HG02588 (cell line): ENCODE measurements around the gene POLR2M.

Source experiments
- ATAC-seq: cut with Tn5 transposase; IDR thresholded peaks from one replicate; pipeline ENCODE4 v1.9.1; 2021; ENCODE audit warnings: mild to moderate bottlenecking, moderate library complexity; ENCODE audit not compliant: unreplicated experiment

Gene POLR2M

DNA sequence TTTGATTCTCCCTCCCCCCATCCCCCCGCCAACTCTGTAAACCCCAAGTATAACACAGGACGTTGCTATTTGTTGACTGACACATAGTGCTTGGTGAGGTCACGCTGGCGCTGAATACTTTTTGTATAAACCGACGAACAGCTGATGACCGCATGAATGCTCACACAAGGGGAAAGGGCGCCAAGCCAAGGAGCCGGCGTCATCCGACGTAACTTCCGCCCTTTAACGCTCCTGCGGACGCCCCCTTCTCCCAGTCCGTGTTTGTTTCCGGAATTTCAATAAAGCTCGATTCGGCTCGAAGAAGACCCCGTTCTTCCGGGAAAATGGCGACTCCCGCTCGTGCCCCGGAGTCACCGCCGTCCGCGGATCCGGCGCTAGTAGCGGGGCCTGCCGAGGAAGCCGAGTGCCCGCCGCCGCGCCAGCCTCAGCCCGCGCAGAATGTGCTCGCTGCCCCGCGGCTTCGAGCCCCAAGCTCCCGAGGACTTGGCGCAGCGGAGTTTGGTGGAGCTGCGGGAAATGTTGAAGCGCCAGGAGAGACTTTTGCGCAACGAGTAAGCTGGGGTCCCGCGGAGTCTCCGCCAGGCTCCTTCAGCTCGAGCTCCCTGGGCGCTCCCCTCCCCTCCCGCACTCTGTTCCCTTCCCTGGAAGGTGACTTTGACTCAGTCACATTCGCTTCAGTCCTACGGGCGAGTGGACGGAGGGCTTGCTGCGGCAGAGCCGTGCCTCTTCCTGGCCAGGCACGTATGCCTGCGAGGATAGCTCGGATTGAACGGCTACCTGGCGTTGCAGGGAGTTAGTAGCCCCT lies at the start of gene POLR2M:
Gene POLR2M, plus strand, starts transcription at position 310 of the 805 bp plus-strand sequence. Its CDS starts 129 bp downstream, at position 439.
- ATAC-seq, result peak; percentile 96

DNA sequence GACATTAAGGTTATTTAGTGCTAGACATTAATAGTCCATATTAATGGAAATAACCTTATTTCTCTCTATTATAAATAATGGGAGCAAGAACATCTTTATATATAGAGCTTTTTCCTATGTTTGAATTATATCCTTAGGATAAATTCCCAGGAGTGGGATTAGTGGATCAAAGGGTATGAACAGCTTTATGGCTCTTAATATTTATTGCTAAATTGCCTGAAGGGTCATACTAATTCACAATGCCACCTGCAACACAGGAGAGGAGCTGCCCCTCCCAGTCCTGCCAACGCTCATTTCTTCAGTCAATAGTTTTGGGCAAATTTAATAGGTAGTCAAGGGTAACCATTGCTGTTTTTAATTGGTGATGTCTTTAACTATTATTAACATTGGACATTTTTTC lies 48.9 kb upstream of the POLR2M start:
- ATAC-seq, result no peak

DNA sequence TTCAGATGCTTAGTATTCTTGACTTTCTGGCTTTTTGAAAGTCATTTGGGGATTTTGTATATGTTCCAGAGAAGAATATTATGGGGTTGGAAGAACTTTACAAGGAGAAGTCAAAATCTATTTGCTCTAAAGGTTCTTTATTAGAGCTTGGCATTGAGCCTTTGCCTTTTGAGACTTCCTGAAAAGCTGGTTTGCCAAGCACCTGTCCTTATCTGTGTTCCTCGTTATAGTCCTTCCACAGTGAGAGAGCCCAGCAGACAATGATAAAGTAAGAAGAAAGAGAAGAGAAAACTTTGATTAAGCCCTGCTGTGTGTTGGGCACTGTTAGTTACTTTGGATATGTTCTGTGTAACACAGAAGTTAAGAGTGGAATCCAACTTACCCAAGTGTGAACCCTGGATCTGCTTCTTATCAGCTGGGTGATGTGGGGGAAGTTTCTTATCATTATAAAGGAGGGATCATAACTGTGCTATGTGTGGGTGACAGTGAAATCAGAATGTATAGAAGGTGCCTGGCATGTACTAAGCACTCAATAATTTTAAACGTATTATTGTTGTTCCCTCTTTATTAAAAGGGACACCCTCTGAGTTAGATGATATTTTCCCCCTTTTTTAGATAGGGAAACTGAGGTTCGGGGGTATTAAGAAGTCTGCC lies 44.3 kb upstream of the POLR2M start:
- no peak for ATAC-seq

DNA sequence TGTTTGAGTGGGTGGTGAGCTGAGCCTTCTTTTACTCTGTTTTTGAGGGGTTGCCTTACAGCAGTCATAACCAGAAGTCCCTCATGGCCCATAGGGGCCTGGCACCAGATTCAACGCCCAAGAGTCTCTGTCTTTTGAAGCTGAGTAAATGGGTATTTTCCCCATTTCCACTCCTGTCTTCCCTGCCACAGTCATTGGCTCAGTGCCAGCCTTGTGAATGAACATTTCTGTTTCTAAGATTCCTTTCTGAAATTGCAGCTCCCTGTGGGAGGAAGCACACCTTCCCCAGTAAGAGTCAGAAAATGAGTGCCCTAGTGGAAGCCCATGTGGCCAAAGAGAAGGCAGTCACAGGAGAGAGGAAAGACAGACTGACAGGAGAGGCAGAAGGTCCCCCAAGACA lies 43.7 kb upstream of the POLR2M start:
- no peak for ATAC-seq

DNA sequence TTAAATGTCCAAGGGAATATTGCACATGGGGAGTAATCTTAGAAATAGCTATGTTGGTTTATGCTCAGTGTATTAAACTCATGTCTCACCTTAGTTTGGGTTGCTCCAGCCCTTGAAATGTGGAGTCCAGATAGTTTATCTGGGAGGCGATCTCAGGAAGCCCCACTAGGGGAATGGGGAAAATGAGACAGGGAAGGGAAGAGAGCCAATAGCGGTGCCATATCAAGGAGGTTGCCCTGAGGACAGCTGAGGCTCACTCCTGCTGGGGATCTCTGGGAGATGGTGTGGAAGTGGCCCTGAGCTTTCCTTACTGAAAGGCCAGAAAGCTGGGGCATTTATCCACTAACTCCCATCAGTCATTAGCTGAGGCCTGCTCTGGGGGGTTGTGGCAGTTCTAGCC lies 43.3 kb upstream of the POLR2M start:
- no peak for ATAC-seq

DNA sequence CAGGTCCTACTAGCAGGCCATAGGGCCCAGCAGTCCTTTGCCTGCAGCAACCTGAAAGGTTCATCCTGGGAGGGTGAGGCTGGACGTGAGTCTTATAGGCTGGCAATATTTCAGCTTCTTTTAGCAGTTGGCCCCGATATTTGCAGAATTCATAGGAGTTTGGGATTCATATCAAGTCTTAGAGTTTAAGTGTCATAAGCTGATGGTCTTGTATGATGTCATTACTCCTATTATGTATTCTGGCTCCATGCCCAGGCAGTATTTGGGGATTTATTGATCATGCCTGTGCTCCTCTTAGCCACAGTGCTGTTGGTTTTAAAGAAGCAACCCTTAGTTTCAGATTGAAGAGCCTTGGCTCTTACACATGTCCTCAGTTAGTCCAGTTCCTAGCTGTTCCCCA lies 41.3 kb upstream of the POLR2M start:
- no peak for ATAC-seq

DNA sequence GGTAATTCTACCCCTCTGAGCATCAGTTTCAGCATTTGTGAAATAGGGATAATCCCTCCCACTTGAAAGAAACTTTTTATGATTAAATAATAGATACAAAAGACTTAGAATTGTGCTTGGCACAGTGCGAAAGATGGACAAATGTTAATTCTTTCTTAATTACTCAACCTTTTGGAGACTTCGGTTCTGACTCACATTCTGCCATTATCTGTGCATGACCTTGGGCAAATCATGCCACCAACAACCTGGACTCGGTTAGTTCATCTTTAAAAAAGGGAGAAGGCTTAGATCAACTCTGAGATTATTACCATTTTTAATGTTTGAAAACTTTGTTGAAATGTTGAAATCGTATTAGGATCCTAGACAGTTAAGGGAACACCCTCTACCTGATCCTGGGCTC lies 40.6 kb upstream of the POLR2M start:
- no peak for ATAC-seq

DNA sequence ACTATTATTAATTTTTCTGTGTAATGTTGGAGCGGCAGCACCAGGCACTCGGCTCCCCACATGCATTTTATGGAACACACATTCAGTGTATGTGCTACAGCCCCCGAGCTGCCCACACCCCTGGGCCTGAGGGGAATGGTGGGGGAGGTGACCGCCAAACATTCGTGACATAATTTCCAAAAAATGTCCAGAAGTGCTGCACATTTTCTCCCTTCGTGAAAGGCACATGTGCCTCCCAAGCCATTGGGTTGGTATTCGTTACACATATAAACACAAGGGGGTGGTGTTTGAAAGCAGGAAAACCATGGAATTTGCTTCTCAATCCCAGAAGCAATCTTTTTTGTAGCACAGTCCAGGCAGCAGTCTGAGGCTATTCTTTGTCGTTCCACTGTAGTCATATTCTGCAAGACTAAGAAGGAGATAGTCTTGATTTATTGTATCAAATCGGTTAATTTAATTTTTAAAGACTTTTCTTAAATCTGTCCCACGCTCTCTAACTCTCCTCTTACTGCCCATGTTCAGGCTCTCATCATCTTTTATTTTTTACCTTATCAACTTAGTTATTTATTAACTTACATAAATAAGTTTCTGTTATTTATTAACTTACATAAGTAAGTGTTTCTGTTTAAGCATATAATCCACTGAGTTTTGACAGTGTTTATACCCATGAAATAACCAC lies 39.2 kb upstream of the POLR2M start:
- ATAC-seq, result no peak

DNA sequence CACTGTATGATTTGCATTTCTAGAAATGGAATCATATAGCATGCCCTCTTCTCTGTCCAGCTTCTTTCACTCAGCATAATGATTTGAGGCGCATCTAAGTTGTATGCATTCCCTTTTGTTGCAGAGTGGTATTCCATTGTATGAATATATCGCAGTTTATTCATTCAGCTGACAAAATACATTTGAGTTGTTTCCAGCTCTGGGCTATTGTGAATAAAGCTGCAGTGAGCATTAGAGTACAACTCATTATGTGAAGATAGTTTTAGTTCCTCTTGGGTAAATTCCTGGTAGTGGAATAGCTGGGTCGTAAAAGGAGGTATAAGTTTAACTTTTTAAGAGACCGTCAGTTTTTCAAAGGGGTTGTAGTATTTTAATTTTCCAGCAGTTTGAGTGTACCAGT lies 38.5 kb upstream of the POLR2M start:
- no peak for ATAC-seq

DNA sequence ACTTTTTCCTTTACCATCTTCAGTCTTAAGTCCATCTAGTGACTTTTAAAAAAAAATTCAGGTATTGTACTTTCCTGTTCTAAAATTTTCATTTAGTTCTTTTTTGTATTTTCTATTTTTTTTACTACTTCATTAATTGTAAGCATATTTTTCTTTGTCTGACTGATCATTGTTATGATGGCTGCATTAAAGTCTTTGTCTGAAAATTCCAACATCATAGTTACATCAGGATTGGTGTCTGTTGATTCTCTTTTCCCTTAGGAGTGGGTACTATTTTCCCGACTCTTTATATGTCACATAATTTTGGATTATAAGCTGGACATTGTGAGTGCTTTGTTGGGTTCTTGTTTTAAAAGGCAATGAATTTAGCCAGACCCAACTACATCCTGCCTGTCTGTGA lies 34.9 kb upstream of the POLR2M start:
- ATAC-seq, result no peak

DNA sequence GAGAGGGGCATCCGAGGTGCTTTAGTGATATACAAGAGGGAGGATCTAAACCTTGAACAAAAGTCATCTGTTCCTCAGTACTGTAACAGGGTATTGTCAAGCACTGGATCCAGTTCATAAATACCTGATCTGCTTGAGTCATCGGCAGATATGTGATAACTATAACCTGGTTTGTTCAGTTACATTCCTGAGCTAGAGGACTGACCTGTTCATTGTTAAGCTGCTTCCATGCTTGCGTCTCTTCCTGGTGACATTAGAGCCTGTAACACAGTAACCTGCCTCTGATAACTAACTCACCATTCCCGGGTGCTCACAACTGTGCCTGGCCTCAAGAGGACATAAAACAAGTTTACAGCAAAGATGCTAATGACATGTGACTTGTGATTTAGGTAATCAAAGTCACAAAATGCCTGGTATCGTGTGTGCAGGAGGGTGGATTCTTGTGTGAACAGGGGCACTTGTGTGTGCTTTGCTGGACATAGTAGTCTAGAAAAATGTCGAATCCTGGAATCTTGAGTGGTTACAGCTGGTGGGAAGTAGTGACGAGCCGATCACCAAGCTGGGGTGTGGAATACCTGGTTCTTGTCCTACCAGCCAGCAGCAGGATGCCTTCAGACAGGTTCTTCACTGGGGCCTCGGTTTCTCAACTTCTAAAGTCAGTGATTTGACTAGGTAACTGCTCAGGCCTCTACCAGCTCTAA lies 30.9 kb upstream of the POLR2M start:
- ATAC-seq, result no peak

DNA sequence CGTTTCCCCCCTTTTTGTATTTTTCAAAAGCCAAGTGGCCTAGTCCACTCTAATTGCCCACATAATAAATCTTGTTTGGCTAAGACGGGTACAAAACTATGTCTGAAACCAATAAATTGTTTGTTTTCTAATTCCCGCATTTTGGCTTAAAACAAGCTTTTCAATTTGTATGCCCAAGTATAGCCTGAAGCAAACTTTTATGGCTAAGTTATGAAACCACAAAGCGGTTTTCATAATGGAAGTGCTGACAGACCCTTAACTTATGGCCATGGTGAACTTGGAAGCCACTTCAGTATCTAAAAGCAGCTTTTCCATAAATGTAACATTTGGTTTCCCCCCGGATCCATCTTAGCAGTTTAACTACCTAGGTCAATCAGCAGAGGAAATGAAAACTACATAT lies 29.9 kb upstream of the POLR2M start:
- ATAC-seq, result no peak

DNA sequence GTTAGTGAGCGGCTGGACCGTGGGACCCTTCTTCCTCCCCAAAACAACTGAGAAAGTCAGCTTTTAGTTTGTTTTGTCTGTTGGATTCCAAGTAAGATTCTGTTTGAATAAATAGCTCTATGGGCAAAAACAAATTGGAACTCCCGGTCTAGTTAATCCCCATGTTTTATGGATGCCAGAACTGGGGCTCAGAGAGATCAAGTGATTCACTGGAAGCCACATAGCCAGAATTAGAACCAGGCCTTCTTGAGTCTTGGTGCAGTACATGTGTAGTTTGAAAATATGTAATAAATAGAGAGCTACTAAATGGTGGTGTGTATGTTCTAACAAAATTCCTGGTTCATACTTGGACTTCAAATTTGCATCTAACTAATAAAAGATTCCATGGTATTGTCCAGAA lies 29.3 kb upstream of the POLR2M start:
- ATAC-seq, result no peak

DNA sequence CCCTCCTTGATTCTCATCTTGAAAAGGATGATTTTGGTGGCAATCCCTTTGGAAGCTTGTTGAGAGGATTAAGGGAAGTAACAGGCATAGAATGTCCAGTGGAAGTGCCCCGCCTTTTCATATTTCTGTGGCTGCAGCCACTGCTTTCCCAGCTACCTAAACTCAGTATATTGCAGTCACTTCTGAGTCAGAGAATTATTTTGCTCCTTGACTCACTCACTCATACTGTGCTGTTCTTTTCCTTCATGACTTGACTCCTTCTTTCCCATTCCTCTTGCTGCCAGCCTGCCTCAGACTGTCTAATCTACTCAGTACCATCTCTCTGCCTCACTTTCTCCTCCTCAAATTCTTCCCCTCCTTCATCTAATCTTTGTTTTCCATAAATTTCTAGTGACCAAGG lies 26.5 kb upstream of the POLR2M start:
- ATAC-seq, result no peak

DNA sequence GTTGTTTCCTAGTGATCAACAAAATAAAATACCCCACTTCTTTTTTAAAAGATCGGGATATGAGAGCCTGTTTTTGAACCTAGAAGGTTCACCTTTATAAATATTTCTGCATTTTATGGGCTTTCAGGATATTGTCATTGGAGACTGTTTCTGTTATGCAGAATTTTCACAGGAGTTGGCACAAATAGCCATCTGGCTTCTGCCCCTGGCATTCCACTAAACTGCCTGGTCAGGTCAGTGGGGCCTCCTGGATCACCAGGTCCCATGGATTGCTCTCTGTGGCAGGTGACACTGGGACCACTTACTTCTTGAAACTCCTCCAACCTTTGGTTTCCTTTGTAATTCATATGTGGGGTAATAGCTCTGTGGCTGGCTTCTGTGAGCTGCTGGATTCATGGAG lies 25.5 kb upstream of the POLR2M start:
- no peak for ATAC-seq

DNA sequence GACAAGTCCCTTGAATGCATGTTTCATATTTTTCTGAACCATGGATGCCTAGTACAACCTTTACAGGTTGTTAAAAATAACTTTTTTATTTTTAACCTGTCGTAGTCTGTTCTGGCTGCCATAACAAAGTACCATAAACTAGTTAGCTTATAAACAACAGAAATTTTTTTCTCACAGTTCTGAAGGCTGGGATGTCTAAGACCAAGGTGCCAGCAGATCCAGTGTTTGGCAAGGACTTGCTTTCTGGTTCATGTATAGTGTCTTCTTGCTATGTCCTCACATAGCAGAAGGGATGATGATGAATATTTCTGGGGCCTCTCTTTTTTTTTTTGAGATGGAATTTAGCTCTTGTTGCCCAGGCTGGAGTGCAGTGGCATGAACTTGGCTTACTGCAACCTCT lies 23.0 kb upstream of the POLR2M start:
- no peak for ATAC-seq

DNA sequence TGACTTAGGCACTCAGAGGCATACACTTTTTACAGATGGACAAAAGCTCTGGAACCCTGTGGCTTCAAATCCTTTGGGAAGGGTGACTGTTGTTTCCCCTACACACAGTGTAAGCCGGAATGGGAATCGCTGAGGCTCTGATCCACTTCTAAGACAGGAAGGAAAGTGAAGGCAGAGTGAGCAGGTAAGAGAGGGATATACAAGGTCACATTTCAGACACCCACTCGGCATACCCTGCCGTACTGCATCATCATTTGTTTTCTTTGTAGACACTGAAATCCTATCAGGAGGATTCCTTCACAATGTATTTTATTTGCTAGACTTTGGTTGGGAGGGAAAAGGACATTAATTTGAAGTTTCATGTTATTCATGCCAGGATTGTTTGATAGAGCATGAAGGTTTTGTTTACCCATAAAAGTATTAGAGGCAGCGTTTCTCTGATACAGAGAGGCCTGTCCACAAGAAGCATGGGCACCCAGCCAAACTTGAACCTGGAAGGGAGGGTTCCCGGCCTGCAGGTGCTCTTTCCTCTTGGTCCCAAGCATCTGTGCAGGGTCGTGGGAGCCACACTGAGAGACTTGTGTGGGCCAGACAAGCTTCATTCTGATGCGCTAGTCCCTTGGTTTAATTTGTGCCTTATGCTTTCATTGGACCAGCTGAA lies 21.9 kb upstream of the POLR2M start:
- ATAC-seq, result no peak

DNA sequence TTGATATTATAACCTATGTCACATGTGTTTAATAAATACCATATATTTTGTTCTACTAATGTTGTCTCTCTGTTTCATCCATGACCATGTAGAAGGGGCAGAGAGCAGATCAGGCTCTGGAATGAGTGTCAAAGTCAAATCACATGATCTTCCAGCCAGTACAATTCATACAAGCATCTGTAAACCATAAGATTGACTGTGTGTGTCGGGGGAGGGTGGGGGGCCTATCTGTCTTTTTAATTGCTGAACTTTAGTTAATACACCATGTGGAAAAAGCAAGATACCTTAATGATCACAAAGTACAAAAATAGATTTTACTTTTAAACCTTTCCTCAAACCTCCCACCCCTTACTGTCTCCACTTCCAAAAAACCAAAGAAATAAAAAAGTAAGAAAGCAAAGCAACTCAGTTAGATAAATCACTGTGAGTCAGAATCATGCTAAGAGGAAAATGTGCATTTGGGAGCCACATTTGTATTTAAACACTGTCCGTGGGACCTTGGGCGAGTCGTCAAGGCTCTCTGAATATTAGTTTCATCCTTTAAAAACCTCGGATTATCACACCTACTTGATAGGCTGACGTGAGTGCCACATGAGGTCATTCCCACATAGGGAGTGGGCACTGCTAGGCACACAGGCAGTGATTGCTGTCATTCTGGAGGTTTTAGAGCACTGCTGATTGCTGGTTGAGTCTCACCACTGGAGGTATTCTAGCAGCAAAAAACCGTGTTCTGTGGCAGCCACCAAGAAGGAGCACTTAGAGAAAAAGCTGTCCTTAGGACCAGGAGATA lies 21.0 kb upstream of the POLR2M start:
- ATAC-seq, result no peak

DNA sequence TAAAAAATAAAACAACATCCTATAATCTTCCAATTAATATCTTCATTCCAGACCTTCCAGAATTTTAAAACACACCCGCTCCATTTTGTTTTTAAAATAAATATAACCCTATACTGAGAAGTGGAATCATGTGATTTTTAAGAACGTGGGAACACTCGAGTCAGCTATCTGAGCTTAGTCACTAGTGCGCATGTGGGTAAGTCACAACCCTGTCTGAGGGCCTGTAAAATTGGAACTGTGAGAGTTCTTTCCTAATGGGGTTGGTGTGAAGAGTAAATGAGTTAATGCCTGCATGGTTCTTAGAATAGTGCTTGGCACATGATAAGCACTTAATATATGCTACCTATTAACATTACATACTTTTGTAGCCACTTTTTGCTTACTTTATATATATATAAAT lies 19.9 kb upstream of the POLR2M start:
- no peak for ATAC-seq

DNA sequence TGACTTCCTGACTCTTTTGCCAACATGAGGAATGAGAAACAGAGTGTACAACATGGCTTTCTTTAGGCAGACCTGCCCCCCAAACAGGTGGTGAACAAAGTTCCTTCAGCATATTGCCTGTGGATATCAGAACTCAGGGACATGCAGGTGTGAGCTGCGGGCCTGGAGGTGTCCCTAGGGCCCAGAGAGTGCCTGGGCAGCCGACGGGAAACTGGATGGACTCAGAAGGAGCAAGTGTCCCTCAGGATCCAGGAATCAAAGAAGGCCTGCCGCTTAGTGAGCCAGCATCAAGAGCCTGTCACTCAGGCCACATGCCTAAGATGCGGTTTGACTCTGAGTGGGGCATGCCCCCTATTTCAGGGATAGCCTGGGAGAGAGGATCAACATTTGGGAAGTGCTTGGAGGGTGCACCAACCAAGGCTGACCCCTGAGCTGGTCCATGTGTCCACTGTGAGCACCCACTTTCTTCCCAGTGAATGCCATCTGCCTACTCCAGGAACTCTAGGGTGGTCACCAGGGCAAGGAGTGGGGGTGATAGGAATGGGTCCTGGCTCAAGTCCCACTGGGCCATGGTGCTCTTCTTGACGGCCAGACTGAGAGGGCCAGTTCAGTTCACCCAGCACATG lies 16.1 kb upstream of the POLR2M start:
- no peak for ATAC-seq
